ENCODE measurements around the gene IRX6.

DNA sequence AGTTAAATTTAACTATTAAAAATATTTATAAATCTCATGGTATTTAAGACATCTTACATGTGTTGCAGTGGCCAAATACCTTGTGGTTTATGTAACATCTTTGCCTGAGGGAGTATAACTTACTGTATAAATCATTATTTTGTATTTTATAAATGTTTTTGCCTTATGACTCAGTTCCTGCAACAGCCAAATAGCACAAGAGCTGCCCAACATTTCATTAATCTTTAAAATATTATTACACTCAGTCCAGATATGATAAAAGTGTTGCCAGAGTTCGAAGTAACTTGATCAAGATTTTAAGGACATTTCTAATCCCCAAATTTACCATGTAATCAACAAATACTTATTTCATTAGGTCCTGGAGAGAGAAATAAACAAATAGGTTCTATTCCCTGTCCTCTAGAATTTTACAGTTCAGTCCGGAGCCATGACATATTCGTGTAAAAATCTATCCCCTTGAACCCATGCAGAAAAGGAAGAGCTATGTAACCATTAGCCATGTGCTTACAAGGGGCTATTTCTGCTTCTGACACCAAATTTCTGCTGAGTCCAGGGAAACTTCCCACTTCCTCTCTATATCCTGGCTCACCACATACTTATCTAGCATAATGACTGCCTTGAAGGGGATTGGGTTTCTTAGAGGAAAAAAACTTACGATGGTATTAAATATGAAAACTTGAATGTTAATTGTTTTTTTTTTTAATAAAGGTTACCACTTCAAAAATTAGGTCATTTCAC is 44.0 kb downstream of the IRX6 start:
- no peak for TF ChIP-seq GATA2 (IDR thresholded peaks at IDR 0.05; ENCODE audit: low read depth, low read length)
- no peak for TF ChIP-seq GATA3 (IDR thresholded peaks at IDR 0.05; ENCODE audit: low read depth, low read length)

Data from SH-SY5Y (cell line).